Stimulated activated CD4-positive, alpha-beta T cell treated with anti-CD3 and anti-CD28 coated beads, Interleukin-12 subunit alpha, Interleukin-12 subunit beta, amount 100 ng/mL, for 48 hours (primary cell): ENCODE measurements around the gene ECD.
"Not testable (repeated sequence)": the region's sequence is repeated elsewhere in the genome, so short reads cannot be mapped to it uniquely, and the experiment has no call there.

Experiments
- DNase-seq, 3 donors: peaks; one replicate each; pipeline ENCODE4 v3.0.0-alpha.2; 2020; ENCODE audit warnings: low read depth in 2 of 3, low spot score in 1 of 3

ECD gene

DNA sequence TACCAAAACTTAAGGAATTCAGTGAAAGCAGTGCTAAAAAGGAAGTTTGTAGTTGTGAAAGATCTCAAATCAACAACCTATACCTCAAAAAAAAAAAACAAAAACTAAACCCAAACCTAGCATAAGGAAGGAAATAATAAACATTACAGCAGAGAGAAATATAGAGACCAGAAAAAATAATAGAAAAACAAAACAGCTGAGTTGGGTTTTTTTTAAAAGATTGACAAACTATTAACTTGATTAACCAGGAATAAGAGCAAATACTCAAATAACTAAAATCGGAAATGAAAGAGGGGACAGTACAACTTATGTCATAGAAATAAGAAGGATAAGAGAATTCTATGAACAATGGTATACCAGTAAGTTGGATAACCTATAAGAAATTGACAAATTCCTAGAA is 6.7 kb downstream of the ECD start:
- DNase-seq, result no peak

DNA sequence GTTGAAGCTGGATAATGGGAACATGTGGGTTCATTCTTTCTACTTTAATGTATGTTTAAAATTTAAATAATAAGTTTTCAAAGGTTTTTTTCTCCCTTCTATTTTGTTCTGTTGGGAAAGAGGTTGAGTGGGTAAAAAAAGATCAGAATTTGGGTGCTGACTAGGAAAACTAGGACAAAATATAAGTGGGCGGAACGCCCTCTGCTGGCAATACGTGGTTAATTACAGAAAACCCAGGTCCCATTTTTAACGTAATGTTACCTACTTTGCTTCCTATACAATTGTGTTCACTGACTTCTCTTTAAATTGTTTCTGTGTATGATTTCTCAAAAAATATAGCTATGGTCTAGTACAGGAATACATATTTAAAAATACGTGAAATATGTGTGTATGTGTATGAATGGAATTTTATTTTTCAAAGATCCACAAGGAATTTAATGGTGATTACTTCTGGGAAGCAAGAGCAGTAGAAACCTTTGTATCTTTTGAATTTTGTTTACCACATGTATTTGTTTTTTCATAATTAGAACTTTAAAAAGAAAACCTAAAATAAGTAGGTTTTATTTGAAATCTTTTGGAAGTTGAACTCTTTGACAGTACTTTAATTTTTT is 8.7 kb downstream of the ECD start:
- DNase-seq, result peak; percentile 11 to 55 (median 20)

DNA sequence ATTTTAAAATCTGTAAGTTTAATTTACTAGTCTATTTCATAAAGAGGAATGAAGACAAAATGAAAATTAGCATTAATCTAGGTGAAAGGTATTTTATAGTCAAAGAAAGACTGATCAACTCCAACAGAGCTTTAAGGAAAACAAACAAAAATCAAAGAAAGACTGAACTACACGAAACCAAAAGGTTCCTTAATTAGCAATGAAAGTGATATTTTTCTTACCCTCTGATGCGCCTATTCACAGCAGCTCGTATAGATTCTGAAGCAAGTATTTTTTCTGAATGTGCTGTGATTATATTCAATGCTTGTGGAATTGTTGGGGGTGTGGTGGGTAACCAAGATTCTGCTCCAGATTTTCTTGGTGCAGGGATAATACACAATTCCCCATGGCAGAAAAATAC is 11.8 kb downstream of the ECD start:
- DNase-seq, result no peak

- no peak for DNase-seq
Observed at GRCh38 chr10:73152009-73152408, 15.8 kb downstream of the ECD start.

DNA sequence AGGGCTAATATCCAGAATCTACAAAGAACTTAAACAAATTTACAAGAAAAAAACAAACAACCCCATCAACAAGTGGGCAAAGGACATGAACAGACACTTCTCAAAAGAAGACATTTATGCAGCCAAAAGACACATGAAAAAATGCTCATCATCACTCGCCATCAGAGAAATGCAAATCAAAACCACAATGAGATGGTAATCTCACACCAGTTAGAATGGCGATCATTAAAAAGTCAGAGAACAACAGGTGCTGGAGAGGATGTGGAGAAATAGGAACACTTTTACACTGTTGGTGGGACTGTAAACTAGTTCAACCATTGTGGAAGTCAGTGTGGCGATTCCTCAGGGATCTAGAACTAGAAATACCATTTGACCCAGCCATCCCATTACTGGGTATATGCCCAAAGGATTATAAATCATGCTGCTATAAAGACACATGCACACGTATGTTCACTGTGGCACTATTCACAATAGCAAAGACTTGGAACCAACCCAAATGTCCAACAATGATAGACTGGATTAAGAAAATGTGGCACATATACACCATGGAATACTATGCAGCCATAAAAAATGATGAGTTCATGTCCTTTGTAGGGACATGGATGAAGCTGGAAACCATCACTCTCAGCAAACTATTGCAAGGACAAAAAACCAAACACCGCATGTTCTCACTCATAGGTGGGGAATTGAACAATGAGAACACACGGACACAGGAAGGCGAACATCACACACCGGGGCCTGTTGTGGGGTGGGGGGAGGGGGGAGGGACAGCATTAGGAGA is 17.0 kb downstream of the ECD start:
- DNase-seq, result not testable (repeated sequence)

GRCh38 chr10:73141603-73142002 is 26.2 kb downstream of the ECD start:
- DNase-seq, result no peak

- DNase-seq, result no peak
Observed at GRCh38 chr10:73139251-73139650, 28.6 kb downstream of the ECD start.

DNA sequence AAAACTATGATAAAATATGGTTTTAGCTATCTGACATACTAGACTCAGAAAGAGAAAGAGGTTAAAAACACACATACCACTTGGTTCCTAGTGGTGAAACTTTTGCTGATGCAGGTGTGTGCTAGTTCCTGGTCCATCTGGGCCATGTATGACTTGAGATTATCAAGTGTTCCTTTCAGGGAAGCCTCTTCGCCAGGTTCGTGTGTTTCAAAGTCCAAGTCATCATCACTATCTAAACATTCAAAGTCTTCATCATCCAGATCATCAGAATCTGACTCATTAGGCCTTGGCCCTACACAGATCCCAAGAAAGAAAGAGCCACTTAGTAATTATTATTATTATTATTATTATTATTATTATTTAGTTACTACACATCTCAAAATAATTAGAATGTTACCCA is 31.2 kb downstream of the ECD start:
- DNase-seq, result no peak

- DNase-seq, result no peak
Observed at GRCh38 chr10:73134727-73135126, 33.1 kb downstream of the ECD start.

DNA sequence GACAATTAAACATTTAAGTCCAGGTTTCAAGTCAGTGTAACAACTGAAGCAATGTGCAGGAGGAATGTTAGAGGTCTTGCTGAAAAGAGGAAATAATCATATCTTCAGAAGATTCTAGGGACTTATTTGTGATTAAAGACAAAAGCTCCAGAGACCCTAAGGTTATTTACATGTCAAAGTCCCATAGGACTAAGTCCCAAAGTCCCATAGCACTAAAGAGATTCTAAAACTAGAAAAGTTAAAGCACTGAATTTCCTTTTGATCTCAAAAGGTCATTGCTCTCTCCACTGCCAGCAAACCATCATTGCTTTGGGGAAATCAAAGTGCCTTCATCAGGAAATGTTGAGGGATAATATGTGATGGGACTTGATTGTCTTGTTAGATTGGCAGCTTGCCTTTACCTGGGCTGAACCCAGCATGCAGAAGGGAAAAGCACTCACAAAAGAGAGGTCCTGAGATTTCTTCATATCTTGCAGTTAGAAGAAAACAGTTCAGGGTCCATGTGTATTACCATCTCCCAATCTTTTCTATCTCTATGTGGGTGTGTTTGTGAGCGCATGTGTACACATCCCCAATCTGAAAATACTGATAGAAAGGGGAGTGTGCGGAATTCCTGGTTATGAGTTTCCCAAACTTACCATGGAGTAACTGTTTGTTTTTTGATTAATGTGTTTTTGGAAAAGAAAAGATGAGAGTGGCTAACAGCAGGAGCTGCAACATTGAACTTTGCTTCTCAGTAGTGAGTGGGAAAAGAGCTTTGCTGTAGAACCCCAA is 35.7 kb downstream of the ECD start:
- DNase-seq, result no peak

GRCh38 chr10:73131301-73131700 is 36.5 kb downstream of the ECD start:
- DNase-seq, result no peak

DNA sequence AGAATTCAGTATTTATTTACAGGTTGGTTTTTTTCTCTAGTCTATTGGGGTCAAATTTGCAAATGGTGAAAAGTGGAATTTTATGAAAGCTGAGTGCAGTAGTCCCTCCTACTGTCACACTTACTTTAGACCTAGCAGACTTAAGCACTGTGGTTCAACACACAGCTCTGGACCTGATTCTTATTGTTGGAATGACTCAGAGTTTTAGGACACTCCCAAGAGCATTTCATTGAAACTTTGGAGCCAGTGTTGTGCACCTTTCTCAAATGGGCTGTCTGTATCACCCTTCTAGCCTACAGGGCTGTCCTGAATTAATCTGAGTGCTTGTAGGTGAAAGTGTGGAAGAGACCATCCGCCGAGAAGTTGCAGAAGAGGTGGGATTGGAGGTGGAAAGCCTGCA is 41.5 kb downstream of the ECD start:
- no peak for DNase-seq

- DNase-seq, result no peak
Observed at GRCh38 chr10:73119952-73120351, 47.9 kb downstream of the ECD start.

DNA sequence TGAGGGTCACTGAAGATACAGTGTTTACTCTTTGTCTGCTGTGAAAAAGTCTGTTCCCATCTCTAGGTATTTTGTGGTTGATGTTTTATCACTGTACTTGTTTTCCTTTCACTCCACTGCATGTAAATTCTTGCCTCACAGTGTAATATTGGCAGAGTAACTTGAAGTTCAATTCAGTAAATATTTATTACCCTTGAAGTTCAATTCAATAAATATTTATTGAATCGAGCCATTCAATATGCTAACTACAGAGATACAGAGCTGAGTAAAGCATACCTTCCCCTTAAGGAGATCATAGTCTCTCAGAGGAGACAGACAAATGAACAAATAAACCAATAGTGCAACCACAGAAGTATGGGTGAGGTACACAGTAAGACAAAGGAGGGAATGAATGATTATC is 48.4 kb downstream of the ECD start:
- no peak for DNase-seq

DNA sequence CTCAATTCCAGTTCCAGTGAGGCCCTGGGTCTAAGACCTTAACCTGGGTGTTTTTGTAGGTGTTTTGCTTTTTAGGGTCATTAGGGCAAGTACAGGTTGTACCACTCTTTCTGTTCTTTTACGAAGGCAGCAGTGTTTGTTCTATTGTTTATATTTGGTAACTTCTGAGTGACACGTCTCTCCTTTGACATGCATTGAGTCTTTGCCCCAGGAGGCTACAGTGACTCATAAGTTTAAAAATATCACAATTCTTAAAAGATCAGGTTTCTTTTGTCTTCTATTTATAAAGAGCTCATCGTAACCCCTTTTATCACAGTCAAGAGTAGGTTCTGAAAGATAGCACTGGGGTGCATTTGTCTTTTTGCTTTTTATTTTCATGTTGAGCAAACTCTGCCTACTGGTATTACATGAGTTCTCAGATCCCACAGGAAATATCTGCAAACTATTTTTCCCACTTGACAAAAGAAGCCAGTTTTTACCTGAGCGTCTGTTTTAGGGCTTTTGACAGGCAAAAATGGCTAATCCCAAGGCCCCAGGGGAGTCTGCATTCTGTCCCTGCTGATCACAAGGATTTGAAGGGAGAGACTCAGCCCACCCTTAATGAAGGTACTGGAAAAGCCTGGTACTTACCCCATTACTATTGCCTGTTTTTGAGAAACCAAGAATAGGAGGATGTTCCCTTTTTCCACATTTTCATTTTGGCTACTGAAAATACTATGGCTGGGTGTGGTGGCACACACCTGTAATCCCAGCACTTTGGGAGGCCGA is 49.6 kb downstream of the ECD start:
- no peak for DNase-seq

- DNase-seq, result no peak
Observed at GRCh38 chr10:73116017-73116416, 51.8 kb downstream of the ECD start.

DNA sequence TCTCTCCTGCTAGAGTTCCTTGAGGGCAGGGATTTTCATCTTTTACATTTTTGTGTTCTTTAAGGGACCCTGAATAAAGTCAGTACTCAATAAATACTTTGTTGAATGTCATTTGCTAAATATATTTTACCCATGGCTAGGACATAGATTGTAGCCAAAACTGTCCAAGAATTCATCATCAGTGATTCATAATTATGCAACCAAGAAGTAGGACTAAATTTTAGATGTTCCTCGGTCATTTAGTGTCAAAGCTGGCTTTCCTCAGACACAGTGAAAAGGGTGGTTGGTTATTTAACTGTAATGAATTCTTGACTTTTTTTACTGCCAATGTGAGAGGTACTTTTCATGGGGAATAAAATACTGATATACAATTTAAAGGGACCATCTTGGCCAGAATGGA is 54.3 kb downstream of the ECD start:
- DNase-seq, result no peak

GRCh38 chr10:73112032-73112431 is 55.8 kb downstream of the ECD start:
- DNase-seq, result not testable (repeated sequence)

DNA sequence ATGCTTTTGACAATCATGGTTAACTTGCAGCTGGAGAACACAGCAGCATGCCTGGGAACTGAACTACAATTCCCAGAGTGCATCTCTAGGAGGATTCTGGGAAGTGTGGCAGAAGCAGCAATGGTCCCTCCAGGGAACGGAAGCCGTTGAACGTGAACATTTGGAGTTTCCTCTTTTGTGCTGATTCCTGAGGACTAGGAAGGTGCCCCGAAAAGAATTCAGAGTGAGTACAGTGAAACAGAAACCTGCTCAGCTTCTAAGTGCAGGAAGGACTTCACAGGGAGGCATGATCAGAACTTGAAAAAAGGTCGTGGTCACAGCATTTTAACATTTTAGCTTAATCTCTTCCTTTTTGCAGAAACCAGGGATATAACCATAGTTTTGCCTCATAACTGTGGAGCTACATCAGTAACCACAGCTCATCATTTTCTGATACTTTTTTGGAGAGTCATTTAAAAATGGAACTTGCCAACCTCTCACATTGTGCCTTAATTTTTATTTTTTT is 57.4 kb downstream of the ECD start, which contains the start of gene NUDT13:
Gene NUDT13, plus strand, starts transcription at position 111 of the 505 bp plus-strand sequence. CDS start 3,911 bp downstream, outside the sequence.
- DNase-seq, result peak; percentile 8 to 38 (median 25)

GRCh38 chr10:73109248-73109652 is 58.6 kb downstream of the ECD start:
- DNase-seq, result not testable (repeated sequence)

GRCh38 chr10:73106301-73106700 is 61.5 kb downstream of the ECD start:
- DNase-seq, result no peak
